ENCODE results near the gene NLGN1. TPM values are rescaled to one million over a fixed set of nuclear protein-coding genes. Genes with fewer than 3 reads are reported as not detected.

The NLGN1 gene
- total RNA-seq, 1 donor from 2014 or later, result 34.8 TPM

- Mint-ChIP-seq H3K27me3 (ENCODE audit: insufficient read depth, low read depth) (no peaks in the 10 kb centered on the region), H3K9me3 (no peaks in the 10 kb centered on the region), H3K4me3 (no peak overlapping the region), H3K27ac (peak overlapping the region; percentile 13), H3K36me3 (no peaks in the 10 kb centered on the region), H3K4me1 (peaks cover 7% of the 10 kb centered on the region)
- H4K20me1 ChIP-seq (ENCODE audit: low read depth), result no peaks in the 10 kb centered on the region
- DNase-seq (ENCODE audit: low spot score), result no peak
- no peaks in the 10 kb centered on the region for H3K79me2 ChIP-seq (ENCODE audit: low read depth)
- no peak for TF ChIP-seq CTCF (IDR thresholded peaks at IDR 0.05)
- TF ChIP-seq EZH2phosphoT487 (IDR thresholded peaks at IDR 0.05), result no peak
- no peak for TF ChIP-seq EZH2 (IDR thresholded peaks at IDR 0.05)
- no peak overlapping the region for H3K9ac ChIP-seq
- H3K36me3 ChIP-seq, result no peaks in the 10 kb centered on the region
- no peak overlapping the region for H2AFZ ChIP-seq (replicated peaks)
- no peak overlapping the region for H3K4me3 ChIP-seq
- H3K27me3 ChIP-seq, result no peaks in the 10 kb centered on the region
- no peaks in the 10 kb centered on the region for H3K9me3 ChIP-seq (ENCODE audit: low read depth)
- no peaks in the 10 kb centered on the region for H3K4me1 ChIP-seq
- H3K4me2 ChIP-seq, result no peak overlapping the region
- no peak overlapping the region for H3K27ac ChIP-seq
- H3F3A ChIP-seq (ENCODE audit: low read depth), result no peaks in the 10 kb centered on the region
These were observed 350.6 kb downstream of the NLGN1 start for GRCh38 chr3:173748105-173748504.

- H3K27me3 Mint-ChIP-seq (ENCODE audit: insufficient read depth, low read depth), result no peaks in the 10 kb centered on the region
- H2AFZ ChIP-seq (replicated peaks), result no peak overlapping the region
- DNase-seq (ENCODE audit: low spot score), result no peak
- no peak overlapping the region for H3K4me3 ChIP-seq
- H3K27me3 ChIP-seq, result no peaks in the 10 kb centered on the region
- no peaks in the 10 kb centered on the region for H4K20me1 ChIP-seq (ENCODE audit: low read depth)
- no peaks in the 10 kb centered on the region for H3F3A ChIP-seq (ENCODE audit: low read depth)
- H3K4me3 Mint-ChIP-seq, result no peak overlapping the region
- TF ChIP-seq EZH2phosphoT487 (IDR thresholded peaks at IDR 0.05) (no peak), CTCF (IDR thresholded peaks at IDR 0.05) (no peak), EZH2 (IDR thresholded peaks at IDR 0.05) (no peak)
- peaks cover 7% of the 10 kb centered on the region for H3K4me1 Mint-ChIP-seq
- H3K36me3 ChIP-seq, result no peaks in the 10 kb centered on the region
- H3K9me3 Mint-ChIP-seq, result no peaks in the 10 kb centered on the region
- H3K27ac ChIP-seq, result no peak overlapping the region
- no peaks in the 10 kb centered on the region for H3K9me3 ChIP-seq (ENCODE audit: low read depth)
- H3K27ac Mint-ChIP-seq, result no peak overlapping the region
- no peak overlapping the region for H3K9ac ChIP-seq
- H3K4me2 ChIP-seq, result no peak overlapping the region
- H3K79me2 ChIP-seq (ENCODE audit: low read depth), result no peaks in the 10 kb centered on the region
- H3K36me3 Mint-ChIP-seq, result no peaks in the 10 kb centered on the region
- no peaks in the 10 kb centered on the region for H3K4me1 ChIP-seq
These were observed 352.6 kb downstream of the NLGN1 start for GRCh38 chr3:173750095-173750494.

GRCh38 chr3:173750591-173750990, 353.0 kb downstream of the NLGN1 start:
- Histone ChIP-seq H3K9ac (no peak overlapping the region), H3K4me2 (no peak overlapping the region), H3K36me3 (no peaks in the 10 kb centered on the region), H3K4me1 (no peaks in the 10 kb centered on the region), H2AFZ (replicated peaks) (no peak overlapping the region), H3K4me3 (no peak overlapping the region), H3K79me2 (ENCODE audit: low read depth) (no peaks in the 10 kb centered on the region), H4K20me1 (ENCODE audit: low read depth) (no peaks in the 10 kb centered on the region), H3K27ac (no peak overlapping the region), H3K27me3 (no peaks in the 10 kb centered on the region), H3K9me3 (ENCODE audit: low read depth) (no peaks in the 10 kb centered on the region), H3F3A (ENCODE audit: low read depth) (no peaks in the 10 kb centered on the region)
- TF ChIP-seq EZH2phosphoT487 (IDR thresholded peaks at IDR 0.05) (no peak), CTCF (IDR thresholded peaks at IDR 0.05) (no peak), EZH2 (IDR thresholded peaks at IDR 0.05) (no peak)
- Mint-ChIP-seq H3K27ac (no peak overlapping the region), H3K27me3 (ENCODE audit: insufficient read depth, low read depth) (no peaks in the 10 kb centered on the region), H3K9me3 (no peaks in the 10 kb centered on the region), H3K4me1 (peaks cover 7% of the 10 kb centered on the region), H3K4me3 (no peak overlapping the region), H3K36me3 (no peaks in the 10 kb centered on the region)
- DNase-seq (ENCODE audit: low spot score), result no peak
